Uterus (tissue), 4 donors: ENCODE results near the gene CFAP97. TPM values are rescaled to one million over a fixed set of nuclear protein-coding genes. Genes with fewer than 3 reads are reported as not detected.

Source experiments
- DNase-seq, 2 donors: peaks; one replicate each; pipeline ENCODE4 v3.0.0-alpha.2; 2019 to 2020
- H3K27ac ChIP-seq, 2 donors: fragments of 200-600 bp; sonication (generic); 1 replicate in 1 of 2; 2 replicates in 1 of 2; pipeline ENCODE4 v1.5.1; 2016 to 2018
- H3K27me3 ChIP-seq, 2 donors: fragments of 200-600 bp; sonication (generic); one replicate each; pipeline ENCODE4 v1.5.1; 2018 to 2019; ENCODE audit warnings: control low read depth in 1 of 2
- H3K36me3 ChIP-seq, 2 donors: fragments of 200-600 bp; sonication (generic); one replicate each; pipeline ENCODE4 v1.5.1; 2019; ENCODE audit warnings: control low read depth in 1 of 2
- H3K4me1 ChIP-seq, 2 donors: fragments of 200-600 bp; sonication (generic); one replicate each; pipeline ENCODE4 v1.5.1; 2018 to 2019; ENCODE audit warnings: control low read depth in 1 of 2
- H3K4me3 ChIP-seq, 2 donors: fragments of 200-600 bp; sonication (generic); 1 replicate in 1 of 2; 2 replicates in 1 of 2; pipeline ENCODE4 v1.5.1; 2018 to 2019; ENCODE audit warnings: mild to moderate bottlenecking in 1 of 2
- H3K9me3 ChIP-seq, 2 donors: fragments of 200-600 bp; sonication (generic); one replicate each; pipeline ENCODE4 v1.5.1; 2019; ENCODE audit warnings: control low read depth in 1 of 2
- CTCF ChIP-seq, 4 experiments: fragments of 200-600 bp in 2 of 4; fragments of 450-650 bp in 2 of 4; sonication (generic) in 2 of 4; IDR thresholded peaks; one replicate each; pipeline ENCODE4 v1.5.1; 2016 to 2019; ENCODE audit warnings: antibody characterized with exemption in 4 of 4, mild to moderate bottlenecking in 2 of 4, moderate library complexity in 1 of 4
- POLR2A ChIP-seq, 2 donors: fragments of 450-650 bp; IDR thresholded peaks; one replicate each; pipeline ENCODE4 v1.6.1; 2016; ENCODE audit warnings: antibody characterized with exemption in 2 of 2, mild to moderate bottlenecking in 1 of 2, moderate library complexity in 1 of 2
- intact Hi-C: fragments of 100-400 bp; cut with DNase I; formaldehyde crosslinking; loops from one replicate; pipeline ENCODE4 v1.15.1; 2023; ENCODE audit warnings: low total_unique reads
- total RNA-seq, 4 donors: library from RNA; depleted of rRNA in 3 of 4; stranded (reverse); fragments of >200 nt in 3 of 4; gene quantifications; one replicate each; pipeline versions ENCODE4 v1.1.0 to v1.2.4, GENCODE V29; 2014 to 2023
- donor health status: DM: yes; HTN: yes; CAD: no.

CFAP97 gene
- total RNA-seq, 4 donors from 2014 or later: 20.9 to 63.1 (median 42.0) TPM

DNA sequence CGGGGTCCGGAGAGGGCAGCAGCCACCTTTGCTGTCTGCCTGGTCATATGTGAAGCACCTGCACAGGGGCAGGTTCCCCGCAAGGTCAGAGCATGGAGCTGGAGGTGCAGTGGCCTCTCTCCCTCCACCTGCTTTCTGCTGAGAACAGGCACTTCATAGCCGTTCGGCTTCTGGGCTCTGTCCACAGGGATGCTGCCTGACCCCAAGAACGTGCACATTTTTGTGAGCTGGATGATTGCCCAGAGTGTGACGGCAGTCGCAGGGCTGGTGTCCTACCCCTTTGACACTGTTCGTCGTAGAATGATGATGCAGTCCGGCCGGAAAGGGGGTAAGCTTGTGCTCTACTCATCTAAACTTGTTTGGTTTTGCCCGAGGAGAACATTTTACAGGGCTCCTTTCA is 58.2 kb downstream of the CFAP97 start:
- Histone ChIP-seq H3K36me3 (no peaks in the 10 kb centered on the region), H3K27ac (peak overlapping the region; percentile 0 to 11), H3K27me3 (no peaks in the 10 kb centered on the region), H3K4me3 (no peak overlapping the region), H3K9me3 (no peaks in the 10 kb centered on the region), H3K4me1 (no peaks in the 10 kb centered on the region)
- no peak for TF ChIP-seq CTCF (IDR thresholded peaks at IDR 0.05)
- no peak for TF ChIP-seq POLR2A (IDR thresholded peaks at IDR 0.05)
- peak in 1 of 2 donors; percentile 26 for DNase-seq
- intact Hi-C loops: no loop called here

DNA sequence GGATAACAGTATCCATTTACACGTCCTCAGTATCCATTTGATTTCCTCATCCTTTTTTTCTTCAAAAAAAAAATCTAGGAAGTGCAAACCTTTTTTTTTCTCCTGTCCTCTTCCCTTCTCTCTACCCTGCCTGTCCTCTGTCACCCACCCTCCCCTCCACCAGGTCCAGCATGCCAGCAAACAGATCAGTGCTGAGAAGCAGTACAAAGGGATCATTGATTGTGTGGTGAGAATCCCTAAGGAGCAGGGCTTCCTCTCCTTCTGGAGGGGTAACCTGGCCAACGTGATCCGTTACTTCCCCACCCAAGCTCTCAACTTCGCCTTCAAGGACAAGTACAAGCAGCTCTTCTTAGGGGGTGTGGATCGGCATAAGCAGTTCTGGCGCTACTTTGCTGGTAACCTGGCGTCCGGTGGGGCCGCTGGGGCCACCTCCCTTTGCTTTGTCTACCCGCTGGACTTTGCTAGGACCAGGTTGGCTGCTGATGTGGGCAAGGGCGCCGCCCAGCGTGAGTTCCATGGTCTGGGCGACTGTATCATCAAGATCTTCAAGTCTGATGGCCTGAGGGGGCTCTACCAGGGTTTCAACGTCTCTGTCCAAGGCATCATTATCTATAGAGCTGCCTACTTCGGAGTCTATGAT is 59.1 kb downstream of the CFAP97 start:
- DNase-seq: no peak
- Histone ChIP-seq H3K27ac (peak overlapping the region; percentile 1 to 11), H3K27me3 (no peaks in the 10 kb centered on the region), H3K36me3 (no peaks in the 10 kb centered on the region), H3K9me3 (no peaks in the 10 kb centered on the region), H3K4me3 (no peak overlapping the region), H3K4me1 (no peaks in the 10 kb centered on the region)
- TF ChIP-seq POLR2A (IDR thresholded peaks at IDR 0.05) (no peak), CTCF (IDR thresholded peaks at IDR 0.05) (no peak)
- intact Hi-C loops: no loop called here

GRCh38 chr4:185143601-185143969 is 60.2 kb downstream of the CFAP97 start:
- TF ChIP-seq POLR2A (IDR thresholded peaks at IDR 0.05) (no peak), CTCF (IDR thresholded peaks at IDR 0.05) (no peak)
- intact Hi-C loops: no loop called here
- Histone ChIP-seq H3K36me3 (no peaks in the 10 kb centered on the region), H3K9me3 (no peaks in the 10 kb centered on the region), H3K27ac (peak overlapping the region; percentile 81 to 88), H3K27me3 (no peaks in the 10 kb centered on the region), H3K4me1 (no peaks in the 10 kb centered on the region), H3K4me3 (peak overlapping the region; percentile 56 to 81)
- peak; percentile 41 to 58 for DNase-seq

DNA sequence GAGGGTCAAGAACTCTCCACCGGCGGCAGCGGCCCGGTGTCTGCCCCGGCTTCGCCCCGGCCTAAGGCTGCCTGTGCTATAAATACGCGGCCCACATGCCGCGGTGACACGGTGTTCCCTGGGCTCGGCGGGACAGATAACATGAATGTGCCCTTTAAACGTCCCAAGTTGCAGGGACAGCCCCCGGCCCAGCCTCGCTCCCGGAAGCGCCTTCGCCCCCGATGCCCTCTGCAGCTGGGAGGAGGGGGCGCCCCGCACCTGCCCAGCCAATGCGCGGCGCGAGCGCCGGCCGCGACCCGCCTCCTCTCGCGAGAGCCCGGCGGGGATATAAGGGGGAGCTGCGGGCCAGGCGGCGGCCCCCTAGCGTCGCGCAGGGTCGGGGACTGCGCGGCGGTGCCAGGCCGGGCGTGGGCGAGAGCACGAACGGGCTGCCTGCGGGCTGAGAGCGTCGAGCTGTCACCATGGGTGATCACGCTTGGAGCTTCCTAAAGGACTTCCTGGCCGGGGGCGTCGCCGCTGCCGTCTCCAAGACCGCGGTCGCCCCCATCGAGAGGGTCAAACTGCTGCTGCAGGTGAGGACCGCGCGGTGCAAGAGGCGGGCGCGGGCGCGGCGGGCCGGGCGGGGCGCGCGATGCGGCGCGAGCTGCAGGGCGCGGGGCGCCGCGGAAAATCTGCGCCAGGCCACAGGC is 60.7 kb downstream of the CFAP97 start, which contains the start of gene SLC25A4:
Gene SLC25A4, plus strand, starts transcription at position 355 of the 689 bp plus-strand sequence. Its CDS starts 107 bp downstream, at position 462.
- no peaks in the 10 kb centered on the region for H3K36me3 ChIP-seq
- H3K27me3 ChIP-seq: no peaks in the 10 kb centered on the region
- peak within 1 kb of the TSS; percentile 56 to 81 for H3K4me3 ChIP-seq
- TF ChIP-seq CTCF (IDR thresholded peaks at IDR 0.05) (peak; percentile 22 to 80 (median 66)), POLR2A (IDR thresholded peaks at IDR 0.05) (peak; percentile 90 to 94)
- H3K27ac ChIP-seq: peak within 1 kb of the TSS; percentile 81 to 88
- H3K4me1 ChIP-seq: no peaks in the 10 kb centered on the region
- no peaks in the 10 kb centered on the region for H3K9me3 ChIP-seq
- DNase-seq: peak; percentile 74 to 85
- intact Hi-C loops: no loop called here

DNA sequence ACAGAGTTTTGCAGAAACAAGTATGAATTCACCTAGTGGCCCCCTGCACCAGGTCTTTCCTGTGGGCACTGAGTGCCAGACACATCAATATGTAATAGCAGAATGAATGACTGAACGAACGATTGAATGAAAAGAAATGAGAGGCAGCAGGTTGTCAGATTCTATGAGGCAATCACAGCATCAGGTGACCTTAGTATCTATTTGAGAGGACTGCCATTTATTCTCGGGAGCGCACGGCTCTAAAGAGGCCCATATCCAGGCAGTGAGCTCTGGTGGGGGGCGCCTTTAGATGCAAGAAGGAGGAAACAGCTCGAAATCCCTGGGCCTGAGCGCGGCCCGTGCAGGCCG is 61.3 kb downstream of the CFAP97 start:
- Histone ChIP-seq H3K36me3 (no peaks in the 10 kb centered on the region), H3K4me1 (no peaks in the 10 kb centered on the region), H3K27me3 (no peaks in the 10 kb centered on the region), H3K27ac (peak overlapping the region; percentile 81 to 88), H3K4me3 (peak overlapping the region; percentile 56 to 81), H3K9me3 (no peaks in the 10 kb centered on the region)
- no peak for DNase-seq
- intact Hi-C loops: no loop called here
- no peak for TF ChIP-seq POLR2A (IDR thresholded peaks at IDR 0.05)
- TF ChIP-seq CTCF (IDR thresholded peaks at IDR 0.05): no peak
